Measurements from ENCODE around the gene ARHGAP24.

The ARHGAP24 gene

GRCh38 chr4:85675076-85676049, 200.4 kb downstream of the ARHGAP24 start:
- DNase-seq (ENCODE audit: low read depth) = no peak
- H3K4me3 ChIP-seq (ENCODE audit: low read depth, low read length) = no peak overlapping the region

GRCh38 chr4:85676050-85676425, 201.1 kb downstream of the ARHGAP24 start:
- H3K4me3 ChIP-seq (ENCODE audit: low read depth, low read length) = no peak overlapping the region
- DNase-seq (ENCODE audit: low read depth) = no peak

DNA sequence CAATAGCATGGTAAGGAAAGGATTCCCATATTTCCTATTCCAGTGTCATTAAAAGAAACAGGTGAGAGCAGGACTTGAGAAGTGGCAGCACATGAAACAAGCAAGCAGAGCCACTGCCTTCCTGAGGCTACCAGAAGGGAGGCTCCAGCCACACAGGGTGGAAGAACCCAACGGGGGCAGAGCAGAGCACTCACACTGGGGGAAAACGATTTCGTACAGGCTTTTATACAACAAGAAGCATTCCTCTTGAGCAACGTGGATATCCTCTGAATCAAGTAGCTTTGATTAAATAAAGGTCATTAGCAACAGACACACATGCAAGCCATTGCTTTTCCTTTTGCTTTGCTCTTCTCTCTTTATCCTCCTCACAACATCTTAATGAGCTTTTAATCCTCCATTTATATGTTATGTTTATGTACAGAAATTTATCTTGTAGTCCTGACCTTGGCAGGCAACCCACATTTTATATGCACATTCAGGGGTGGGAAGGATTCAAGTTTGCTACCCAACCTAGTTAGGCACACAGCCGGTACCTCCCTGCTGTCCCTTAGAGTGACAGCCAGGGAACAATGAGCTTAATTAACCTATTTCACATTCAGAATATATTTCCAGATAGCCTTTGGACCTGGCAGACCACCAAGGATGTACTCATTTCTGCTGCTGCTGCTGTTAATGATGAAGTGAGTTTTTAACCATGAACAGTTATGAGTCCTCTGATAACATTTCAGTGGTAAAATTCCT, 202.1 kb downstream of the ARHGAP24 start:
- no peak for DNase-seq (ENCODE audit: low read depth)
- H3K4me3 ChIP-seq (ENCODE audit: low read depth, low read length) = no peak overlapping the region

- H3K4me3 ChIP-seq (ENCODE audit: low read depth, low read length) = no peak overlapping the region
- peak; percentile 95 for DNase-seq (ENCODE audit: low read depth)
These were observed 206.3 kb downstream of the ARHGAP24 start for GRCh38 chr4:85681221-85681657.

DNA sequence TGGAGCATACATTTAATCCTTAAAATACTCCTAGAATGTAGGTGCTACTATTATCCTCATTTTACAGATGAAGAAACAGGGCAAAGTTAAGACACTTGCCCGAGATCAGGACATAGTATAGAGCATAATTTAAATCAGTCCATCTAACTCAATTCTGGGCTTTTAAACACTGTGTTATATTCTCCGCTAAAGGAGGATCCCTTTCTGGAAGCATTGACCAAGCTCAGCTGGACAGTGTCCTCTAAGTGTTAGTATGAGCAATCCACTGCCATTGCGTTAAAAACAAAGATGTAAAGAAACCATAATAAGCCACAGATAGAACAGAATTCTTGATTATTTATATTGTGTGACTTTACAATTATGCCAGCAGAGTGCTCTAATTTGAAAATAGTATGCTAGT, 207.0 kb downstream of the ARHGAP24 start:
- DNase-seq (ENCODE audit: low read depth) = no peak
- H3K4me3 ChIP-seq (ENCODE audit: low read depth, low read length) = no peak overlapping the region

DNA sequence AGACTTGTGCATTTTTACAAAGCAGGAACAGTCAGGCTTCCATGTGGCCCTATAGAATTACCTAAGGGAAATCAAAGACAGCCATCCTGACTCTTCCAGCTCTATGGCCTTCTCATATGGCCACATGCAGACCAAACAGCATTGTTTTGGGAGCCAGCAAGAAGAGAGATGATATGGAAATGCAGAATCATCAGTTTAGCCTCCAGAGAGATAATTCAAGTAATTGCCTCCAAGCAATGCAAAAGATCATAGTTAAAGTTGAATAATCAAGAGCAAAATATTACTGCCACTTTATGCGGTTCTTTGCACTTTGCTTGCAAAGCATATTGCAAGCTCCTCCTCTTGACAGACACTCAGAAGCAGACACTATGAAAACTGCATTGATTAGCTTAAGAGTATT, 207.4 kb downstream of the ARHGAP24 start:
- H3K4me3 ChIP-seq (ENCODE audit: low read depth, low read length) = no peak overlapping the region
- no peak for DNase-seq (ENCODE audit: low read depth)

DNA sequence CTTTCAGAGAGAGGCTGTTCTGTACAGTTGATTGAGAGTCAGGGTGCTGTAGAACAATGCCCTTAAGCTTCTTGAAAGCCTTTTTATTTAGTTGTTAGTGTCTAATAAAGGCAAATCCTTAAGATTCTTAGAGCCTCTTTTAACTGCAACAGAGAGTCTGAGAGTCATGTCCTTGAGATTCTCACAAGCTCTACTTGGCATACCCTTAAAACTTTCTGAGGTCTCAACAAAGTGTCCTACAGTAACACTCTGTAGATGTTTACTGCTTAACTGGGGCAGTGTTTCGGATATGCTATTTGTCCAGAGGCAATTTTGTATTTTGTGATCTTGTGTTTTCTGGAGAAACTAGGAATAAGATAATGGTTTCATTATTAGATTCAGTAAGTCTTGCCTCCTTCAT, 209.7 kb downstream of the ARHGAP24 start:
- H3K4me3 ChIP-seq (ENCODE audit: low read depth, low read length) = no peak overlapping the region
- no peak for DNase-seq (ENCODE audit: low read depth)

- no peak for DNase-seq (ENCODE audit: low read depth)
- no peak overlapping the region for H3K4me3 ChIP-seq (ENCODE audit: low read depth, low read length)
These were observed 211.4 kb downstream of the ARHGAP24 start for GRCh38 chr4:85686398-85686797.

GRCh38 chr4:85688055-85688740, 213.2 kb downstream of the ARHGAP24 start:
- no peak for DNase-seq (ENCODE audit: low read depth)
- H3K4me3 ChIP-seq (ENCODE audit: low read depth, low read length) = no peak overlapping the region

DNA sequence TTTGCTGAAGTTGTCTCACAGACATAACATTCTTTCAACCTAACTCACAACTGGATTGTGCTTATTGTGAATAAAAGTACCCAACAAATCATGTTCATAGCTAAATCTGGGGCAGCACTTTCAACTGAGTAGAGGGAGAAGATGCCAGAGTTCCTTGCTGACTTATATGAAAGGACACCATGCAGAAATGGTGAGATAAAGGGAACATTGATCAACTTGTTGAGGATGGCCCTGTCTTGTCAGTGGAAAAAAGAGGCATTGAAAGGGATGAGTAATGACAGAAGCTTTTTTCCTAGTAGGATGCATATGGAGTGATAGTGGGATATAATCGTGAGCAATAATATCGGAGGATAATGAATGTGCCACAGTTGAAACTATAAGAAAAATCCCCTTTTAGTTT, 221.7 kb downstream of the ARHGAP24 start:
- no peak overlapping the region for H3K4me3 ChIP-seq (ENCODE audit: low read depth, low read length)
- no peak for DNase-seq (ENCODE audit: low read depth)

DNA sequence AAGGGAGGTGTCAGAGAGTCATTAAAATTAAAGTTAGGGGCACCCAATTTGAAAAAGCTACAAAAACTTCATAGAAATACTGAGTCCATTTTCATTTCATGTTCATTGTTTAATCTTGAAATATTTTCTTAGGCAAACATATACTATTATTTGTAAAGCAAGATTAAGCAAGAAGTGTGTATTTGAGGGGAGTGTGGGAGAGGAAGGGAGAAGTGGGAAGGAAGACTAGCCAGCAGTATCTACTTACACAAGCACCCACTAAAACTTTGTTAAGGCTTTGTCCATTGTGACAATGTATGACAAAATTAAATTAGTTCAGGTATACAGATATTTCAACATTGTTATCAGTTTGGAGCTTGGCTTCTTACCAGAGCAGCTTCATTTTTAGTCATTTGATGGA, 222.9 kb downstream of the ARHGAP24 start:
- no peak for DNase-seq (ENCODE audit: low read depth)
- H3K4me3 ChIP-seq (ENCODE audit: low read depth, low read length) = no peak overlapping the region

- no peak overlapping the region for H3K4me3 ChIP-seq (ENCODE audit: low read depth, low read length)
- DNase-seq (ENCODE audit: low read depth) = no peak
These were observed 225.4 kb downstream of the ARHGAP24 start for GRCh38 chr4:85700362-85700761.

DNA sequence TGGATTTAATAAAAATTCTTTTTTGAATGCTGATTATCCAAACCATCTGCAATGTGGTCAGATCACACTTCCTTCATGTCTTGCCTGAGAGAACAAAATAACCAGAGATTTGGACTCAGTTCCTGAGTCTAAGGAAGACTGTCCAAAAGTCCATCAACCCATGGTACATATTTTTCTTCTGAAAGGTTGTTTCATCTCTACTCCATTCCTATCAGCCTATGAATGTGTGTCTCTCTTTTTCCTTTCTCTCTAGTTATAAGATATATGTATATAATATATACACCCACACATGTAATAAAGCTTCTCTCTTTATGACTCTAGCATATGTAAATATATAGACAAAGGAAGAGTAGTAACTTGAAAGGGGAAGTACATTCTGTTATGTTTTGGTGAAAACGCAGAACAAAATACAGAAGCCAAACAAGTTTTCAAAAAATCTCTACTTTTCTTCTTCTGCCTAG, 226.9 kb downstream of the ARHGAP24 start:
- DNase-seq (ENCODE audit: low read depth) = no peak

GRCh38 chr4:85703096-85703495, 228.1 kb downstream of the ARHGAP24 start:
- DNase-seq (ENCODE audit: low read depth) = no peak
- H3K4me3 ChIP-seq (ENCODE audit: low read depth, low read length) = no peak overlapping the region

More for the DNA sequence above, 226.9 kb downstream of the ARHGAP24 start:
- H3K4me3 ChIP-seq (ENCODE audit: low read depth, low read length) = no peak overlapping the region

- DNase-seq (ENCODE audit: low read depth) = no peak
- no peak overlapping the region for H3K4me3 ChIP-seq (ENCODE audit: low read depth, low read length)
These were observed 232.7 kb downstream of the ARHGAP24 start for GRCh38 chr4:85707611-85708010.

DNA sequence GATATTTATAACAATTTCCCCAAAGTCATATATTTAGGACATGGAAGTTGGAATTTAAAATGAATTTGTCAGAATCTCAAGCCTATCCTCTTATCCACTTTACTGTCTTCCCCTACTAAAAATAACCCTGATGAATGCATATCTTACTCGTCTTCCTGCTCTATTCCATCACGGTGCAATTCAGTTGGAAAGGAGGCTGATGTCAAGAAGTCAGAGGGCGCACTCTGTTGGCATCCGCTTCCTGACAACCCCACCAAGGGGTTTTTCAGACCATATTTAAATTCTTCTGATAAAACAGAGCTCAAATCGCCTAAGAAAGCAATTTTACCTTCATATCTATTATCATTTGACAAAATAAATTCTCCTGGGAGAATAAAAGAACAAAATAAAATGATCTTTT, 233.5 kb downstream of the ARHGAP24 start:
- no peak for DNase-seq (ENCODE audit: low read depth)
- no peak overlapping the region for H3K4me3 ChIP-seq (ENCODE audit: low read depth, low read length)

DNA sequence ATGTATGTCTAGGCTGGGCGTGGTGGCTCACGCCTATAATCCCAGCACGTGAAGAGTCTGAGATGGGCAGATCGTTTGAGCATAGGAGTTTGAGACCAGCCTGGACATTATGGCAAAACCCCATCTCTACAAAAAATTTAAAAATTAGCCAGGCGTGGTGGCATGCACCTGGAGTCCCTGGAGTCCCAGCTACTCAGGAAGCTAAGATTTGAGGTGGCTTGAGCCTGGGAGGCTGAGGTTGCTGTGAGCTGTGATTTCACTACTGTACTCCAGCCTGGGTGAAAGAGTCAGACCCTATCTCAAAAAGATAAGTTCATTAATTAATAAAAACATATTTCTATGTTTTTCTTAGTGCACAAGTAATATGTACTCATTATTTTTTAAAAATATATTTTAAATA, 238.1 kb downstream of the ARHGAP24 start:
- no peak for DNase-seq (ENCODE audit: low read depth)
- H3K4me3 ChIP-seq (ENCODE audit: low read depth, low read length) = no peak overlapping the region

DNA sequence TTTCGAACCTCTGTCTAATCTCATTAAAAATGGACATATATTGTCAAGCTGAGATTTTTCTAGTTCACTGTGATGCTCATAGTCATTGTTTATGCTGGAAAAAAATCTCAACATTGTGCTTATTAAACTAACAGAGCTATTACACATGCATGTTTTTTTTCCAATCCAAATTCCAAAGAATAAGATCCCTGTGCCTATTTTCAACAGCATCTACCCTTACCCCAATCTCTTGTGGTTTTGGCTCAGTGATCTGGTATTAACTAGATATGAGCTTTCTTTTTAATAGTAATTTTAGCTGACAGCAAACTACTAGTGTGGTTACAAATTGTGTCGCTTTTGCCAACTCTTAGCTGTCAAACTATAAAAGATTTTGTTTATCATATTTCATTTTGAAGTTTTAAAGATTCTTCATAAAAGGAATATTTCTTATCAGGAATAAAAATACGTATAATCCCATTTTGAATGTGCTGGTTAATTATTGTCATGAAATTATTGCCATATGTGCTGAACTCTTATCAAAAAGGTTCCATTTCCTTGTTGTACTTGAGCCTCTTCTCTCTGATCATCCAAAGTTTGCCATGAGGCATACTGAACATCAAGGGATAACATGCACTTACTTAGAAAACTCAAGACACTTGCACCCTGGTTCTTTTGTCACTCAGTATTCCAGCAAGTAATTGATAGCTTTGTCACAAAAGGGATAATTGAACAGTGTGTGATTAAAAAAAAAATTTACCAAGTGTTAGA, 241.2 kb downstream of the ARHGAP24 start:
- no peak for DNase-seq (ENCODE audit: low read depth)
- no peak overlapping the region for H3K4me3 ChIP-seq (ENCODE audit: low read depth, low read length)

DNA sequence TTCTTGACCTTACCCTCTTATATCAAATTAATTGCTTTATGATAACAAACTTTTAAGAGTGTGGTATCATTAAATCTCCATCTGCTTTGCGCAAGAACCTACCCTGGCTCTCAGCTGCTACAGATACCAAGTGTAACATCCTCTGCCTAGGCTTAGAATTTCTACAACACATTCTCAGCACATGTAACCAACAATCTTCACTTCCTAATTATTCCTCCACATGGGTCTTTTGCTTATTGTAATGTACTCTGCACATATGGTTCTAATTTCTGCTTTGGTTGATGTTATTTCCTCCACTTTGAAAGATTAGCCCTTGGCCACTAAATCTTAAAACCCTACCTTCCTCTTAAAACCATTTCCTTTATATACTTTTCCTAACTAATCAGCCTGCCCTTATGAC, 242.4 kb downstream of the ARHGAP24 start:
- no peak for DNase-seq (ENCODE audit: low read depth)
- no peak overlapping the region for H3K4me3 ChIP-seq (ENCODE audit: low read depth, low read length)

All from skeletal muscle cell (primary cell).